GM21576 (cell line): ENCODE results near the gene KRTAP9-3.
"Not testable (repeated sequence)": the region's sequence is repeated elsewhere in the genome, so short reads cannot be mapped to it uniquely, and the experiment has no call there.

Experiments used
- ATAC-seq: cut with Tn5 transposase; IDR thresholded peaks from one replicate; pipeline ENCODE4 v1.9.1; 2021; ENCODE audit warnings: mild to moderate bottlenecking, moderate library complexity; ENCODE audit not compliant: unreplicated experiment

Gene KRTAP9-3

DNA sequence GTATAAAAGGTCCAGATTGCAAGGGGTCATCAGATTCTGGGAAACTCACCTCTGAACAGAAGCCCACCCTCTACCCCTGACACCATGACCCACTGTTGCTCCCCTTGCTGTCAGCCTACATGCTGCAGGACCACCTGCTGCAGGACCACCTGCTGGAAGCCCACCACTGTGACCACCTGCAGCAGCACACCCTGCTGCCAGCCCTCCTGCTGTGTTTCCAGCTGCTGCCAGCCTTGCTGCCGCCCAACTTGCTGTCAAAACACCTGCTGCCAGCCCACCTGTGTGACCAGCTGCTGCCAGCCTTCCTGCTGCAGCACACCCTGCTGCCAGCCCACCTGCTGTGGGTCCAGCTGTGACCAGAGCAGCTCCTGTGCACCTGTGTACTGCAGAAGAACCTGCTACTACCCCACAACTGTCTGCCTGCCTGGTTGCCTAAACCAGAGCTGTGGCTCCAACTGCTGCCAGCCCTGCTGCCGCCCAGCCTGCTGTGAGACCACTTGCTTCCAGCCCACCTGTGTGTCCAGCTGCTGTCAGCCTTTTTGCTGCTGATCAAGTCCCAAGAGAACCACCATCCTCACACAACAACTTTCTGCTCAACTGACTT lies 17.5 kb downstream of the KRTAP9-3 start, which contains the start of gene KRTAP9-4:
TSS of gene KRTAP9-4 (plus strand) at position 51 of the 604 bp plus-strand sequence. CDS start at position 85, 34 bp downstream.
- not testable (repeated sequence) for ATAC-seq

DNA sequence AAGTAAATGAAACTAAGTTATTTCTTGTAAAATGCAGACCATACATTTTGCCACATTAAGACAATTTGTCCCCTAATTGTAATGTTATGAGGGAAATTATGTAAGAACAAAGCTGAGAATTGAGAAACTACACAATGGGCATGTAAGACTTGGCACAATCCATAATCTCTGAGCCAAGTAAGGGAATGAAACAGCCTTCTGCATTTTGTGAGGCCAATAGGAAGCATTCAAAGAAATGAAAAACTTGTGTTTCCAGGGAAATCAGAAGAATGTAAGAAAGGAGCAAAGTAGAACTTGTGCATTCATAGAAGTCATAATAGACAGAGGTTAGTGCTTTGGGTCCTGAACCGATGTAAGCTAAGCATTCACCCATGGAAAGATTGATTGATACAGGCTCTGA lies 19.0 kb downstream of the KRTAP9-3 start:
- ATAC-seq, result no peak

DNA sequence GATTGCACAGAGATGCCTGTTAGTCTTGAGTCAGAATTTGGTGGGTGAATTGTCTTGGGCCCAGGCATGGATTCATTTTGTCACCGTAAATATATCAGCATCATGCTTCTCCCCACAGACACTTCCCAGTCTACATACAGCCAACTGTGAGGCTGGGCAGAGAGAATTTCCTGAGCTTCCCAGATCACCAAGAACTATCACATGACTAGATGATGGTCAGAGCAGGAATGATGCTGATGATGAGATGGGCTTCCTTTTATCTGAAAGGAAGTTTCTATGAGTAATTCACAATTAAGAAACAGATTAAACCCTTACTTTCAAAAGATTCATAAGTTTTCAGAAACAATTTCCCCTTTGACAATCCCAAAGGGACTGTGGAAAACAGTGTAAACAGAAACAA lies 22.6 kb downstream of the KRTAP9-3 start:
- ATAC-seq, result no peak

DNA sequence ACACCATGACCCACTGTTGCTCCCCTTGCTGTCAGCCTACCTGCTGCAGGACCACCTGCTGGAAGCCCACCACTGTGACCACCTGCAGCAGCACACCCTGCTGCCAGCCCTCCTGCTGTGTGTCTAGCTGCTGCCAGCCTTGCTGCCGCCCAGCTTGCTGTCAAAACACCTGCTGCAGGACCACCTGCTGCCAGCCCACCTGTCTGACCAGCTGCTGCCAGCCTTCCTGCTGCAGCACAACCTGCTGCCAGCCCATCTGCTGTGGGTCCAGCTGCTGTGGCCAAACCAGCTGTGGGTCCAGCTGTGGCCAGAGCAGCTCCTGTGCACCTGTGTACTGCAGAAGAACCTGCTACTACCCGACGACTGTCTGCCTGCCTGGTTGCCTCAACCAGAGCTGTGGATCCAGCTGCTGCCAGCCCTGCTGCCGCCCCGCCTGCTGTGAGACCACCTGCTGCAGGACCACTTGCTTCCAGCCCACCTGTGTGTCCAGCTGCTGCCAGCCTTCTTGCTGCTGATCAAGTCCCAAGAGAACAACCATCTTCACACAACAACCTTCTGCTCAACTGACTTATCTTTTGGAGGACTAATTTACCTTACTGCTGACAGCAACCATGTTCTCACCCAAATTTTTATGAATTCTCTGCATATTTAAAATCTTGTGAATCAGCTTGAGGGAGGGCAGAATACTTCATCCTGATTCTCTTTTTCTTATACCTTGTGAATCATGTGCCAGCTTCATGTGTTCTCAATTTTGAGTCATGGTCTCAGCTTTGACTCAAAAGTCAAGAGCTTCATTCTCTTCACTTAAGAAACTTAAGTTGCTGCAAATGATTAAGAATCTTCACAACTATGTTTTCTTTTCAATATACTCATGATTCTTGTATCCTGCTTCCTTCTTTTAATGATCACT lies 23.4 kb downstream of the KRTAP9-3 start, which contains the start of gene KRTAP9-9:
TSS of gene KRTAP9-9 (plus strand) at position 4 of the 910 bp plus-strand sequence.
- not testable (repeated sequence) for ATAC-seq

DNA sequence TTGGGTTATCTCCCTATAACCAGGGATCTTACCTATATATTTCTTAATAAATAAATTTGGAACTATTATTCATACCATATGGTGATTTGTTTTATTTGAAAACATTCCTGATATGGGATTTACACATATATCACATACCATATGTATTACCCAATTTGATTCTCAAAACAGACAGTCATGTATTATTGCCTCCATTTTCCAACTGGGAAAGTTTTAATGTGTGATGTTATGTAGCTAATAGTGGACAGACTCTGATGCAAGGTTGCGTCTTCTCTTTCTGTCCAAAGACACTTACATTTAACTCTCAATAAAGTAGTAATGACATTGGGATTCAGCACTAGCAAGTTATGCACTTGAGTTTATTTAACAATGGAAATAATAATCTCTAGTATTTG lies 24.0 kb downstream of the KRTAP9-3 start:
- no peak for ATAC-seq

DNA sequence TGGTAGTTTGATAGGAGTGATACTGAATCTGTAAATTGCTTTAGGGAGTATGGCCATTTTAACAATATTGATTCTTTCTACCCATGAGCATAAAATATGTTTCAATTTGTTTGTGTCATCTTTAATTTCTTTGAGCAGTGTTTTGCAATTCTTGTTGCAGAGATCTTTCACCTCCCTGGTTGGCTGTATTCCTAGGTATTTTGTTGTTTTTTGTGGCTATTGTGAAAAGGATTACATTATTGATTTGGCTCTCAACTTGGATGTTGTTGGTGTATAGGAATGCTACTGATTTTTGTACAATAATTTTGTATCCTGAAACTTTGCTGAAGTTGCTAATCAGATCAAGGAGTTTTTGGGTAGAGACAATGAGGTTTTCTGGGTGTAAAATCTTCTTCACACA lies 26.2 kb downstream of the KRTAP9-3 start:
- no peak for ATAC-seq

DNA sequence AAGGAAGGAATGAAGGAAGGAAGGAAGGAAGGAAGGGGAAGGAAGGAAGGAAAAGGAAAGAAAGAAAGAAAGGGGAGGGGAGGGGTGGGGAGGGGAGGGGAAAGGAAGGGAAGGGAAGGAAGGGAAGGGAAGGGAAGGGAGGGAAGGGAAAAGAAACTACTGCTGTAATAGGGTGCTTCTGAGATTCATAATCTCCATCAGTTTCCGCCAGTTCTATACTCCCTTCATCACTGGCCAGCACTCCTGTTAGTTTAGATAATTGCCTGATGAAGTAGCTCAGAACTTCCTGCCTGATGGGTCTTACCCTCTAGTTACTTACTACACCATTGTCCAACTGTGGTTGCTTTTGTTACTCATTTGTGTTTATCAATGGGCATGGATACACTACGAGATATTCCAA lies 31.0 kb downstream of the KRTAP9-3 start:
- no peak for ATAC-seq

DNA sequence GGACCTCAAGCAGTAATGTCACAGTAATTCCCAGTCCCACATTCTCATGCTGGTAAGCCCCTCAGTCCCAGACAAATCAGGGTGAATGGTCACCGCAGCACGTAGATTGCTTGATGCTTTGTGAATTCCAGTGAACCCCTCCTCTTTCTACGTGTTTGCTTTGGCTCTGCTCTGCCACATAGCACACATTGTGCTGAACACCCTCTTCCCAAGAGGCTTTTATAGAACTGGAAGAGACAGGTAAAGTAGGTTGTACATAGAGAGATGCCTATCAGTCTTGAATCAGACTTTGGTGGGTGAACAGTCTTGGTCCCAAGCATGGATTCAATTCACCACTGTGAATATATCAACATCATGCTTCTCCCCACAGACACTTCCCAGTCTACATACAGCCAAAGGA lies 32.4 kb downstream of the KRTAP9-3 start:
- no peak for ATAC-seq

DNA sequence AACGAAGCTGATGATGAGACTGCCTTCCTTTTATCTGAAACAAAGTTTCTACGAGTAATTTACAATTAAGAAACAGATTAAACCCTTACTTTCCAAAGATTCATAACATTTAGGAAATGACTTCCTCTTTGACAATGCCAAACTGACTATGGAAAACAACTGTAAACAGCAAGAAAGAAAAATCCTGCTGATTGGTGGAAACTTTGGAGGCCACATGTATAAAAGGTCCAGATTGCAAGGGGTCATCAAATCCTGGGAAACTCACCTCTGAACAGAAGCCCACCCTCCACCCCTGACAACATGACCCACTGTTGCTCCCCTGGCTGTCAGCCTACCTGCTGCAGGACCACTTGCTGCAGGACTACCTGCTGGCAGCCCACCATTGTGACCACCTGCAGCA lies 32.8 kb downstream of the KRTAP9-3 start, which contains the start of gene KRTAP9-6:
TSS of gene KRTAP9-6 (plus strand) at position 301 of the 400 bp plus-strand sequence. CDS start at position 301, 0 bp downstream.
- no peak for ATAC-seq

DNA sequence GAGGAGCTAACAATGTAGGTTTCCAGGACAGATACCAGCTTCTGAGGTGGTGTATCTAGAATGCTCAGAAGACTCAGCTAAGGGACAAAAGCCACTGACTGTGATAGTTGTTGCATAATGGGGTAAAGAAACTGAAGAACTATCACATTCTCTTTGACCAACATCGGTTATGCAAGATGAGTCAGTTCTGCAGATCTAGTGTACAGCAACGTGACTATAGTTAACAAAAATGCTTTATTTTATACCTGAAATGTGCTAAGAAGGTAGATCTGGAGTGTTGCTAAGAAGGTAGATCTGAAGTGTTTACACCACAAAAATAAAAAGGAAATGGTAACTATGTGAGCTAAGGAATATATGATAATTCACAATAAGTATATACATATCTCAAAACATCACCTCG lies 35.5 kb downstream of the KRTAP9-3 start:
- ATAC-seq, result no peak

DNA sequence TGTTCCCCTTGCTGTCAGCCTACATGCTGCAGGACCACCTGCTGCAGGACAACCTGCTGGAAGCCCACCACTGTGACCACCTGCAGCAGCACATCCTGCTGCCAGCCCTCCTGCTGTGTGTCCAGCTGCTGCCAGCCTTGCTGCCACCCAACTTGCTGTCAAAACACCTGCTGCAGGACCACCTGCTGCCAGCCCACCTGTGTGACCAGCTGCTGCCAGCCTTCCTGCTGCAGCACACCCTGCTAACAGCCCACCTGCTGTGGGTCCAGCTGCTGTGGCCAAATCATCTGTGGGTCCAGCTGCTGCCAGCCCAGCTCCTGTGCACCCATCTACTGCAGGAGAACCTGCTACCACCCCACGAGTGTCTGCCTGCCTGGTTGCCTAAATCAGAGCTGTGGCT lies 39.1 kb downstream of the KRTAP9-3 start:
- not testable (repeated sequence) for ATAC-seq

DNA sequence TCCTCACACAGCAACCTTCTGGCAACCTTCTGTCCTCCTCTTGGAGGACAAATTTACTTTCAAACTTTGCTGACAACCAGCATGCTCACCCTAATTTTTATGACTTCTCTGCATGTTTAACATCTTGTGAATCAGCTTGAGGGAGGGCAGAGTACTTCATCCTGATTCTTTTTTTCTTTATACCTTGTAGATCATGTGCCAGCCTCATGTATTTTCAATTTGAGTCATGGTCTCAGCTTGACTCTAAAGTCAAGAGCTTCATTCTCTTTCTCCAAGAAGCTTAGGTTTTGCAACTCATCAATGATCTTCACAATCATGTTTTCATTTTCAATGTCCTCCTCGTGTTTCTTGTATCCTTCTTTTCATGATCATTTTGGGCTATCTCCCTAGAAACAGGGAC lies 39.6 kb downstream of the KRTAP9-3 start:
- no peak for ATAC-seq

DNA sequence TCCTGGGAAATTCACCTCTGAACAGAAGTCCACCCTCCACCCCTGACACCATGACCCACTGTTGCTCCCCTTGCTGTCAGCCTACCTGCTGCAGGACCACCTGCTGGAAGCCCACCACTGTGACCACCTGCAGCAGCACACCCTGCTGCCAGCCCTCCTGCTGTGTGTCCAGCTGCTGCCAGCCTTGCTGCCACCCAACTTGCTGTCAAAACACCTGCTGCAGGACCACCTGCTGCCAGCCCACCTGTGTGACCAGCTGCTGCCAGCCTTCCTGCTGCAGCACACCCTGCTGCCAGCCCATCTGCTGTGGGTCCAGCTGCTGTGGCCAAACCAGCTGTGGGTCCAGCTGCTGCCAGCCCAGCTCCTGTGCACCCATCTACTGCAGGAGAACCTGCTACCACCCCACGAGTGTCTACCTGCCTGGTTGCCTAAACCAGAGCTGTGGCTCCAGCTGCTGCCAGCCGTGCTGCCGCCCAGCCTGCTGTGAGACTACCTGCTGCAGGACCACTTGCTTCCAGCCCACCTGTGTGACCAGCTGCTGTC lies 43.5 kb downstream of the KRTAP9-3 start, which contains the start of gene KRTAP9-7:
TSS of gene KRTAP9-7 (plus strand) at position 51 of the 543 bp plus-strand sequence. CDS start at position 51, 0 bp downstream.
- not testable (repeated sequence) for ATAC-seq

DNA sequence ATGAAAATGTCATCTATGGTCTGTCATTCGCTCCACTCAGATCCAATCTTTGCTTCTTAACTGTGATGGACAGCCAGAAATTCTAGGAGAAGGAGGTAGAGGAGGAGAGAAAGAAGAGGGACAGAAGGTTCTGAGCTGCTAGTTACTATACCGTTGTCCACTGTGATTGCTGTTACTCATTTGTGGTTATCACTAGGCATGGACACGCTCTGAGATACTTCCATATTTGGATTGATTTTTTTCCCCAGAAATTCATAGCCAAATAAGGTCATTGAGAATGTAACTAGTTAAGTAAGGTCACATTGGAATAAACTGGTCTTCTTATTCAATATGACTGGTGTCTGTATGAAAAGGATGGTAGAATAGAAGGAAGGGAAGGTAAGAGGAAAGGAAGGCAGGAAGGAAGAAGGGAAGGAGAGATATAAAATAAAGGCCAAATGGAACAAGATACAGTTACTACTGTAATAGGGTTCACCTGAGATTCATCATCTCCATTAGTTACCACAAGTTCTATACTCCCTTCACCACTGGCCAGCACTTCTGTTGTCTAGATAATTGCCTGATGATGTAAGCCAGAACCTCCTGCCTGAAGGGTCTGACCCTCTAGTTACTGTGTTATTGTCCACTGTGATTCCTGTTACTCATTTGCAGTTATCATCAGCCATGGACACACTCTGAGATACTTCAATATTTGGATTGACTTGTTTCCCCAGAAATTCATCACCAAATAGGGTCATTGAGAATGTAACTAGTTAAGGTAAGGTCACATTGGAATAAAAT lies 46.1 kb downstream of the KRTAP9-3 start:
- ATAC-seq, result no peak
